Subcutaneous adipose tissue (tissue), 4 donors: ENCODE data around the gene KCNK4. TPM values are rescaled to one million over a fixed set of nuclear protein-coding genes. Genes with fewer than 3 reads are reported as not detected.

Source experiments
- CTCF ChIP-seq: fragments of 450-650 bp; IDR thresholded peaks from one replicate; pipeline ENCODE4 v1.5.1; 2016; ENCODE audit warnings: low read depth, mild to moderate bottlenecking, control low read depth, antibody characterized with exemption, moderate library complexity
- total RNA-seq, 4 donors: library from RNA; depleted of rRNA; stranded (reverse); fragments of >200 nt; gene quantifications; one replicate each; pipeline ENCODE4 v1.1.0, GENCODE V29; 2016

KCNK4 gene
- total RNA-seq, 4 donors from 2014 or later, result not detected

DNA sequence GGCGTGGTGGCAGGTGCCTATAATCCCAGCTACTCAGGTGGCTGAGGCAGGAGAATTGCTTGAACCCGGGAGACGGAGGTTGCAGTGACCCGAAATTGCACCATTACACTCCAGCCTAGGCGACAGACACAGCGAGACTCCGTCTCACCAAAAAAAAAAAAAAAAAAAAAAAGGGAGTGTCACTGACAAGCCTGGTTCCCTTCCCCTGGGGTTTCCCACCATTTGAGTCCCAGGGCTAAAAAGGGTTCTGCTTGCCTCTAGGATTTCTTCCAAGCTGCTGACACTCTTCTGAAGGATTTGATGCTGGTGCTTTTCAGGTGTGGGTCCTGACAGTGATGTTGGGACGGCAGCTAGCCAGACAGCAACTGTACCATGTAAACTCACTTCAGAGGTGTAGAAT is 47.6 kb downstream of the KCNK4 start:
- TF ChIP-seq CTCF, result no peak

DNA sequence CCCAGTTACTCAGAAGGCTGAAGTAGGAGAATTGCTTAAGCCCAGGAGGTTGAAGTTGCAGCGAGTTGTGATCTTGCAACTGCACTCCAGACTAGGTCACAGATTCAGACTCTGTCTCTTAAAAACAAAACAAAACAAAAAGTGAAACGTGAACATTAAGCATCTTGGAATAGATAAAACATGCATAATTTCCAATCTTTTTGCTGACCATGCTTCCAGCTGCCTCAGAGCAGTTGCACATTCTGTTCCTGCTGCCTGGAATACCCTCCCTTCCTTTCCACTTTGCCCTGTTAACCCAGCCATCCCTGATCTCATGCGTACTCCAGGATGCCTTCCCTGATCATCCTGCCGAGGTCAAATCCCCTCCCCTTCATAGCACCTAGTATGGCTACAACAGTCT is 48.2 kb downstream of the KCNK4 start:
- TF ChIP-seq CTCF, result no peak

- TF ChIP-seq CTCF, result no peak
These were observed 48.8 kb downstream of the KCNK4 start, which contains the start of gene CCDC88B for GRCh38 chr11:64339754-64340408. CCDC88B (plus strand) TSS chr11:64340204; CDS start chr11:64340267, 63 bp downstream.

GRCh38 chr11:64340671-64341335 is 49.7 kb downstream of the KCNK4 start:
- no peak for TF ChIP-seq CTCF

DNA sequence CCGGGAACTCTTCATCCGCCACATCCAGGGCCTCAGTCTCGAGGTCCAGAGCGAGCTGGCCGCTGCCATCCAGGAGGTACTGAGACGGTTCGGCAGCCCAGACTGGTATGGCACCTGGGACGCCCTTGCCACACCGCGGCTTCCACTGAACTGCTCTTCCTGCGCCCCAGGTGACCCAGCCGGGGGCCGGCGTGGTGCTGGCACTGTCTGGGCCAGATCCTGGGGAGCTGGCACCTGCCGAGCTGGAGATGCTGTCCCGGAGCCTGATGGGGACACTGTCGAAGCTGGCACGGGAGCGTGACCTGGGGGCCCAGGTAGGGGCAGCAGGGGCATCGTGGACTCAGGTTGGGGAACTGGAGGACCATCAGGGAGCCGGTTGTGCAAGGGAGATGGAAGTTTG is 50.3 kb downstream of the KCNK4 start:
- no peak for TF ChIP-seq CTCF

DNA sequence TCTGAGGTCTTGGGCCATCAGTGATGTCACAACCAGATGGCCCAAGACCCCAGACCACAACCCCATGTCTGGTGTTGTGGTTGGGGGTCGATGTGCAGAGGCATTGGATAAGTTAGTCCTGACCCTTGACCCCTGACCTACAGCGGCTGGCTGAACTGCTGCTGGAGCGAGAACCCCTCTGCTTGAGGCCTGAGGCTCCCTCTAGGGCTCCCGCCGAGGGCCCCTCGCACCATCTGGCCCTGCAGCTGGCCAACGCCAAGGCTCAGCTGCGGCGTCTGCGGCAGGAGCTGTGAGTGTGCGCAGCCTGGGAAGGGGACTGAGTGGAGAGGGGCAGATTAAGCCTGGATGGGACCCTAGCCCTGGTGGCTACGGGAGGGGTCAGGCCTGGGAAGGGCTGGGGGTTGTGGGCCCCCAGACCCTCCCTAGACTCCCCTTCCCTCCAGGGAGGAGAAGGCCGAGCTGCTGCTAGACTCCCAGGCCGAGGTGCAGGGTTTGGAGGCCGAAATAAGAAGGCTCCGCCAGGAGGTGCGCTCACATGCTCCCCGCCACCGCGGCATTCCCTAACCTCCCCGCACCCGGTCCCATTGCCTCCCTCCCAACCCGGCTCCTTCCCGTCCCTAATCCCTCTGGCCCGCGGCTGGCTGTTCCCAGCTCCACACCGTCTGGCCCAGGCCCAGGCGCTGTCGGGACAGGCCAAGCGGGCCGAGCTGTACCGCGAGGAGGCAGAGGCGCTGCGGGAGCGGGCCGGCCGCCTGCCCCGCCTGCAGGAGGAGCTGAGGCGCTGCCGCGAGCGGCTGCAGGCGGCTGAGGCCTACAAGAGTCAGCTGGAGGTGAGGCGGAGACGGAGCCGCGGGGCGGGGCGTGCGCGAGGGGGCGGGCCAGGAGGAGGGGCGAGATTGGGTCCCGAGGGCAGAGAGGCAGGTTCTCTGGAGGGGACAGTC is 51.0 kb downstream of the KCNK4 start:
- no peak for TF ChIP-seq CTCF
